AG08395 (cell line): ENCODE results near the gene HOXA3.

ENCODE experiments used
- DNase-seq: peaks from one replicate; pipeline ENCODE4 v3.0.0; 2012; ENCODE audit warnings: mixed read lengths, low spot score

Gene HOXA3

GRCh38 chr7:27165996-27166530, 13.7 kb upstream of the HOXA3 start:
- DNase-seq: no peak

GRCh38 chr7:27165089-27165995, 13.0 kb upstream of the HOXA3 start, which contains the start of gene HOXA9:
Gene HOXA9 (minus strand): TSS chr7:27165537. CDS start chr7:27165457, 80 bp downstream.
- DNase-seq: peak; percentile 84

GRCh38 chr7:27164367-27165088, 12.1 kb upstream of the HOXA3 start:
- DNase-seq: no peak

GRCh38 chr7:27164045-27164366, 11.6 kb upstream of the HOXA3 start:
- DNase-seq: no peak

- no peak for DNase-seq
These were observed 11.1 kb upstream of the HOXA3 start for GRCh38 chr7:27163288-27164044.

- no peak for DNase-seq
These were observed 10.3 kb upstream of the HOXA3 start for GRCh38 chr7:27162561-27163287.

GRCh38 chr7:27161721-27162560, 9.6 kb upstream of the HOXA3 start:
- DNase-seq: no peak

- DNase-seq: no peak
These were observed 8.9 kb upstream of the HOXA3 start for GRCh38 chr7:27161214-27161720.

- peak; percentile 72 for DNase-seq
These were observed 8.3 kb upstream of the HOXA3 start for GRCh38 chr7:27160546-27161213.

GRCh38 chr7:27160145-27160545, 7.8 kb upstream of the HOXA3 start:
- DNase-seq: no peak

GRCh38 chr7:27159266-27160144, 7.1 kb upstream of the HOXA3 start:
- no peak for DNase-seq

GRCh38 chr7:27158436-27159265, 6.3 kb upstream of the HOXA3 start:
- DNase-seq: no peak

- no peak for DNase-seq
These were observed 5.5 kb upstream of the HOXA3 start for GRCh38 chr7:27157702-27158431.

- DNase-seq: no peak
These were observed 4.7 kb upstream of the HOXA3 start for GRCh38 chr7:27156916-27157701.

- DNase-seq: peak; percentile 75
These were observed 4.1 kb upstream of the HOXA3 start, which contains the start of gene HOXA7 for GRCh38 chr7:27156508-27156898. Gene HOXA7 (minus strand): TSS chr7:27156675. CDS start chr7:27156545, 130 bp downstream.

GRCh38 chr7:27155816-27156507, 3.6 kb upstream of the HOXA3 start:
- DNase-seq: no peak
